Ovary (tissue), 3 donors: ENCODE measurements around the gene PSMC6.

ENCODE experiments used
- POLR2A ChIP-seq: fragments of 450-650 bp; IDR thresholded peaks from one replicate; pipeline ENCODE4 v1.6.1; 2017; ENCODE audit warnings: antibody characterized with exemption, mild to moderate bottlenecking, moderate library complexity
- TF ChIP-seq, protein P1 (sequence below), 3 donors: fragments of 450-650 bp in 2 of 3; fragments of 200-600 bp in 1 of 3; IDR thresholded peaks; one replicate each; pipeline versions ENCODE4 v1.5.1 to v1.8.0; 2016 to 2022; ENCODE audit warnings: antibody characterized with exemption in 3 of 3, mild to moderate bottlenecking in 1 of 3
- donor health status: DM: no; HTN: no; CAD: no.

DNA sequence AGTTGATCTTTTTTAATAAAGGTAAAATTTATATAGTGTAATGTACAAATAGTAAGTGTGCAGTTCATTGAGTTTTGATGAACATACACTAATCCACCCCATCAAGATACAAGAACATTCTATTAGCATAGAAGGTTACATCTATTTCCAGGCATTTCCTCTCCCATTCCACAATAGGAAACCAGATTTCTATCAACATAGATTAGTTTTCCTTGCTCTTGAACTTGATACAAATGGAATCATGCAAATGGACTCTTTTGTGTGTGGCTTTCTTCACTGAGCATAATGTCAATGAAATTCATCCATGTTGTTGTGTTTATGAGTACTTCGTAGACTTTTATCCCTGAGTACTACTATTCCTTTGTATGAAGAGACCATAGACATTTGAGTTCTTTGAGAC lies 33.8 kb downstream of the PSMC6 start:
- TF ChIP-seq, protein P1, sequence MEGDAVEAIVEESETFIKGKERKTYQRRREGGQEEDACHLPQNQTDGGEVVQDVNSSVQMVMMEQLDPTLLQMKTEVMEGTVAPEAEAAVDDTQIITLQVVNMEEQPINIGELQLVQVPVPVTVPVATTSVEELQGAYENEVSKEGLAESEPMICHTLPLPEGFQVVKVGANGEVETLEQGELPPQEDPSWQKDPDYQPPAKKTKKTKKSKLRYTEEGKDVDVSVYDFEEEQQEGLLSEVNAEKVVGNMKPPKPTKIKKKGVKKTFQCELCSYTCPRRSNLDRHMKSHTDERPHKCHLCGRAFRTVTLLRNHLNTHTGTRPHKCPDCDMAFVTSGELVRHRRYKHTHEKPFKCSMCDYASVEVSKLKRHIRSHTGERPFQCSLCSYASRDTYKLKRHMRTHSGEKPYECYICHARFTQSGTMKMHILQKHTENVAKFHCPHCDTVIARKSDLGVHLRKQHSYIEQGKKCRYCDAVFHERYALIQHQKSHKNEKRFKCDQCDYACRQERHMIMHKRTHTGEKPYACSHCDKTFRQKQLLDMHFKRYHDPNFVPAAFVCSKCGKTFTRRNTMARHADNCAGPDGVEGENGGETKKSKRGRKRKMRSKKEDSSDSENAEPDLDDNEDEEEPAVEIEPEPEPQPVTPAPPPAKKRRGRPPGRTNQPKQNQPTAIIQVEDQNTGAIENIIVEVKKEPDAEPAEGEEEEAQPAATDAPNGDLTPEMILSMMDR (IDR thresholded peaks at IDR 0.05): no peak
- no peak for TF ChIP-seq POLR2A
